Dermis microvascular lymphatic vessel endothelial cell (primary cell): ENCODE data around the gene STIP1. TPM values are rescaled to one million over a fixed set of nuclear protein-coding genes. Genes with fewer than 3 reads are reported as not detected.

ENCODE experiments used
- DNase-seq, 2 donors: peaks; one replicate each; pipeline versions ENCODE4 v3.0.0 to v3.0.0-alpha.2; 2010; ENCODE audit warnings: low read depth in 2 of 2
- total RNA-seq: library from RNA; depleted of rRNA; stranded (reverse); fragments of >200 nt; gene quantifications from 2 replicates; pipeline ENCODE4 v1.2.1, GENCODE V29; 2014

STIP1 gene
- total RNA-seq, 1 donor from 2014 or later = 117 TPM

- no peak for DNase-seq
Observed at GRCh38 chr11:64196626-64197025, 10.7 kb downstream of the STIP1 start.

GRCh38 chr11:64198511-64198910 is 12.5 kb downstream of the STIP1 start:
- DNase-seq = no peak

GRCh38 chr11:64201543-64201942 is 15.6 kb downstream of the STIP1 start:
- no peak for DNase-seq

GRCh38 chr11:64202992-64203391 is 17.0 kb downstream of the STIP1 start:
- no peak for DNase-seq

GRCh38 chr11:64203421-64204079 is 17.6 kb downstream of the STIP1 start:
- DNase-seq = no peak

GRCh38 chr11:64204080-64204440 is 18.1 kb downstream of the STIP1 start:
- DNase-seq = no peak

GRCh38 chr11:64204464-64204989 is 18.6 kb downstream of the STIP1 start:
- peak; percentile 65 to 92 for DNase-seq

GRCh38 chr11:64206457-64207255 is 20.7 kb downstream of the STIP1 start, which contains the start of gene FERMT3:
Gene FERMT3, plus strand, starts transcription at chr11:64206721. Its CDS starts 644 bp downstream, at chr11:64207365.
- peak in 1 of 2 donors; percentile 27 for DNase-seq

GRCh38 chr11:64207256-64208085 is 21.5 kb downstream of the STIP1 start:
- peak; percentile 77 to 79 for DNase-seq

GRCh38 chr11:64208086-64208795 is 22.3 kb downstream of the STIP1 start:
- DNase-seq = no peak

GRCh38 chr11:64208796-64209562 is 23.0 kb downstream of the STIP1 start:
- no peak for DNase-seq

- no peak for DNase-seq
Observed at GRCh38 chr11:64209563-64209843, 23.5 kb downstream of the STIP1 start.

GRCh38 chr11:64210301-64211020 is 24.5 kb downstream of the STIP1 start:
- no peak for DNase-seq

GRCh38 chr11:64211181-64211872 is 25.4 kb downstream of the STIP1 start:
- DNase-seq = no peak

- DNase-seq = no peak
Observed at GRCh38 chr11:64216879-64217278, 30.9 kb downstream of the STIP1 start.

- DNase-seq = no peak
Observed at GRCh38 chr11:64218628-64219353, 32.8 kb downstream of the STIP1 start.

GRCh38 chr11:64219354-64219684 is 33.3 kb downstream of the STIP1 start:
- no peak for DNase-seq

- DNase-seq = no peak
Observed at GRCh38 chr11:64219755-64220154, 33.8 kb downstream of the STIP1 start.

- no peak for DNase-seq
Observed at GRCh38 chr11:64220271-64220670, 34.3 kb downstream of the STIP1 start.
